PFSK-1 (cell line): ENCODE results near the gene GALNTL6.

Experiments
- FOXP2 ChIP-seq: optimal IDR thresholded peaks from 2 replicates; pipeline ENCODE3; 2011; ENCODE audit warnings: borderline replicate concordance, control low read depth, inconsistent platforms; ENCODE audit not compliant: insufficient read depth; ENCODE audit errors: extremely low read length, extremely low read depth
- TAF1 ChIP-seq: IDR thresholded peaks from 2 replicates; pipeline ENCODE4 v1.6.1; 2012; ENCODE audit warnings: low read length, control low read depth, borderline replicate concordance; ENCODE audit not compliant: insufficient read depth

DNA sequence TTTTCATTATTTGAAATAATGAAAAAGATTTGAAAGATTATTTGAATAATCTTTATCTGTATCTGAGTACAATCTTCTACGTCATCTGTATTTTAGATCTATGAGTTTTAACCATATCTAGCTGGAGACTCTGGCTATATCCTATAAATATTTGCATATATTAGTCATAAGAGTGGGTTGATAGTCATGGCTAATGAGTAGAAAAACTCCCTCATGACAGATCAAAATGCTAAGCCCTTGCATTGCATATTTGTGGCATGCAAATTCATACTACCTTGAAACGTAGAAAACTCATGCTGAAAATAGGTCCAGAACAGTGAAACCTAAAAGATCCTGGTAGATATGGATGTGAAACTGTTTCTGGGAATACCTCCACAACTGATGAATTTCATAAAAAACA, 291.3 kb downstream of the GALNTL6 start:
- no peak for TF ChIP-seq FOXP2
- TF ChIP-seq TAF1: no peak
